Stomach (tissue), 4 donors: ENCODE results near the gene INPP4B.

ENCODE experiments used
- EP300 ChIP-seq: sonication (generic); formaldehyde crosslinking; IDR thresholded peaks from one replicate; pipeline ENCODE4 v1.6.1; 2017; ENCODE audit warnings: antibody characterized with exemption
- POLR2A ChIP-seq, 4 donors: fragments of 450-650 bp; IDR thresholded peaks; one replicate each; pipeline ENCODE4 v1.6.1; 2016; ENCODE audit warnings: antibody characterized with exemption in 4 of 4, control low read depth in 2 of 4, mild to moderate bottlenecking in 1 of 4, moderate library complexity in 1 of 4
- TF ChIP-seq, protein P1 (sequence below), 7 experiments: fragments of 450-650 bp in 4 of 7; fragments of 200-600 bp in 3 of 7; sonication (generic) in 3 of 7; IDR thresholded peaks; one replicate each; pipeline ENCODE4 v1.5.1; 2016 to 2019; ENCODE audit warnings: antibody characterized with exemption in 7 of 7, control low read depth in 2 of 7, mild to moderate bottlenecking in 1 of 7

DNA sequence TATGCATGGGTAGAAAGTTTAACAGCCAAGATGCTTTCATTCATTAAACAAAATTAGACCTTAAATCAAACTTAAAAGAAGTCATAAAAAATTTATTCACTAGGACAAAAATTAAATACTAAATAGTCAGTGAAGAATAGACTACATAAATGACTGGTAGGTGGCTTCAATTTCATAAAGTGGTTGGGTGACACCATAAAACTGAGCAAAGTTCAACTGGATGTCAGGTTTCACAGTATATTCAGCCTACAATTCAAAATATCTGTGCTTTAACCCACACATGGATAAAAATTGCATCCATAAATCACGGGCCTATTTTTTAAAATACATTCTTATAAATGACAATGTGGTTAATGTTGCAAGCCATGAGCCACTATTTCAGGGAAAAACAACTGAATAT is 627.4 kb downstream of the INPP4B start:
- TF ChIP-seq EP300 (no peak), POLR2A (IDR thresholded peaks at IDR 0.05) (no peak)
- TF ChIP-seq, protein P1, sequence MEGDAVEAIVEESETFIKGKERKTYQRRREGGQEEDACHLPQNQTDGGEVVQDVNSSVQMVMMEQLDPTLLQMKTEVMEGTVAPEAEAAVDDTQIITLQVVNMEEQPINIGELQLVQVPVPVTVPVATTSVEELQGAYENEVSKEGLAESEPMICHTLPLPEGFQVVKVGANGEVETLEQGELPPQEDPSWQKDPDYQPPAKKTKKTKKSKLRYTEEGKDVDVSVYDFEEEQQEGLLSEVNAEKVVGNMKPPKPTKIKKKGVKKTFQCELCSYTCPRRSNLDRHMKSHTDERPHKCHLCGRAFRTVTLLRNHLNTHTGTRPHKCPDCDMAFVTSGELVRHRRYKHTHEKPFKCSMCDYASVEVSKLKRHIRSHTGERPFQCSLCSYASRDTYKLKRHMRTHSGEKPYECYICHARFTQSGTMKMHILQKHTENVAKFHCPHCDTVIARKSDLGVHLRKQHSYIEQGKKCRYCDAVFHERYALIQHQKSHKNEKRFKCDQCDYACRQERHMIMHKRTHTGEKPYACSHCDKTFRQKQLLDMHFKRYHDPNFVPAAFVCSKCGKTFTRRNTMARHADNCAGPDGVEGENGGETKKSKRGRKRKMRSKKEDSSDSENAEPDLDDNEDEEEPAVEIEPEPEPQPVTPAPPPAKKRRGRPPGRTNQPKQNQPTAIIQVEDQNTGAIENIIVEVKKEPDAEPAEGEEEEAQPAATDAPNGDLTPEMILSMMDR (IDR thresholded peaks at IDR 0.05) = no peak
